Parathyroid adenoma (tissue), 2 donors: ENCODE results near the gene DBN1.
A peak's percentile ranks its signal among the peaks of the same experiment; 100 is the strongest.

Experiments
- H2AFZ ChIP-seq: fragments of 300-600 bp; sonication (generic); one replicate; pipeline ENCODE4 v1.7.0; 2017; ENCODE audit warnings: antibody characterized with exemption, mild to moderate bottlenecking
- H3K27ac ChIP-seq: fragments of 300-600 bp; sonication (generic); one replicate; pipeline ENCODE4 v1.7.0; 2017
- H3K27me3 ChIP-seq: fragments of 300-600 bp; sonication (generic); one replicate; pipeline ENCODE4 v1.7.0; 2017; ENCODE audit warnings: low read length; ENCODE audit not compliant: control insufficient read depth, insufficient read depth
- H3K36me3 ChIP-seq: fragments of 300-600 bp; sonication (generic); one replicate; pipeline ENCODE4 v1.7.0; 2017; ENCODE audit warnings: low read length; ENCODE audit not compliant: control insufficient read depth, insufficient read depth
- H3K4me1 ChIP-seq: fragments of 300-600 bp; sonication (generic); one replicate; pipeline ENCODE4 v1.7.0; 2017; ENCODE audit warnings: control low read depth
- H3K4me2 ChIP-seq: fragments of 300-600 bp; sonication (generic); one replicate; pipeline ENCODE4 v1.7.0; 2017; ENCODE audit warnings: low read length
- H3K4me3 ChIP-seq: fragments of 300-600 bp; sonication (generic); one replicate; pipeline ENCODE4 v1.7.0; 2017; ENCODE audit warnings: low read depth, low read length
- H3K79me2 ChIP-seq: fragments of 300-600 bp; sonication (generic); one replicate; pipeline ENCODE4 v1.7.0; 2017; ENCODE audit warnings: control low read depth
- H3K9ac ChIP-seq: fragments of 300-600 bp; sonication (generic); one replicate; pipeline ENCODE4 v1.7.0; 2017; ENCODE audit warnings: mild to moderate bottlenecking
- H3K9me3 ChIP-seq: fragments of 300-600 bp; sonication (generic); one replicate; pipeline ENCODE4 v1.7.0; 2017; ENCODE audit warnings: low read length; ENCODE audit not compliant: control insufficient read depth
- CTCF ChIP-seq: fragments of 300-600 bp; sonication (generic); IDR thresholded peaks from one replicate; pipeline ENCODE4 v1.7.0; 2017; ENCODE audit warnings: antibody characterized with exemption, mild to moderate bottlenecking
- donor health status: primary hyperparathyroidism.

DBN1 gene

GRCh38 chr5:177492841-177493240 lies 19.4 kb upstream of the DBN1 start:
- no peak for TF ChIP-seq CTCF
- Histone ChIP-seq H3K36me3 (no peaks in the 10 kb centered on the region), H3K27me3 (no peaks in the 10 kb centered on the region), H3K4me2 (no peak overlapping the region), H3K4me3 (no peak overlapping the region), H3K9ac (no peak overlapping the region), H3K27ac (peak overlapping the region; percentile 84), H2AFZ (no peak overlapping the region), H3K79me2 (no peaks in the 10 kb centered on the region), H3K9me3 (no peaks in the 10 kb centered on the region), H3K4me1 (peaks cover 20% of the 10 kb centered on the region)

GRCh38 chr5:177491983-177492746 lies 18.7 kb upstream of the DBN1 start:
- Histone ChIP-seq H3K4me1 (peaks cover 20% of the 10 kb centered on the region), H3K27ac (peak overlapping the region; percentile 84), H3K36me3 (no peaks in the 10 kb centered on the region)

GRCh38 chr5:177491429-177491945 lies 18.1 kb upstream of the DBN1 start:
- no peak overlapping the region for H3K4me3 ChIP-seq

More at GRCh38 chr5:177491983-177492746, 18.7 kb upstream of the DBN1 start:
- H3K4me2 ChIP-seq: no peak overlapping the region
- no peak for TF ChIP-seq CTCF
- no peak overlapping the region for H3K9ac ChIP-seq
- no peaks in the 10 kb centered on the region for H3K9me3 ChIP-seq
- no peaks in the 10 kb centered on the region for H3K79me2 ChIP-seq
- H2AFZ ChIP-seq: no peak overlapping the region
- H3K27me3 ChIP-seq: no peaks in the 10 kb centered on the region
- no peak overlapping the region for H3K4me3 ChIP-seq

GRCh38 chr5:177490992-177491391 lies 17.6 kb upstream of the DBN1 start:
- Histone ChIP-seq H3K4me3 (no peak overlapping the region), H3K9ac (no peak overlapping the region), H3K4me2 (no peak overlapping the region), H3K9me3 (no peaks in the 10 kb centered on the region), H3K27me3 (no peaks in the 10 kb centered on the region), H3K4me1 (peaks cover 15% of the 10 kb centered on the region), H2AFZ (no peak overlapping the region), H3K36me3 (no peaks in the 10 kb centered on the region), H3K27ac (no peak overlapping the region), H3K79me2 (no peaks in the 10 kb centered on the region)
- TF ChIP-seq CTCF: no peak

More at GRCh38 chr5:177491429-177491945, 18.1 kb upstream of the DBN1 start:
- Histone ChIP-seq H3K4me2 (no peak overlapping the region), H3K27ac (no peak overlapping the region), H3K36me3 (no peaks in the 10 kb centered on the region), H3K9me3 (no peaks in the 10 kb centered on the region), H3K4me1 (peaks cover 19% of the 10 kb centered on the region), H3K79me2 (no peaks in the 10 kb centered on the region), H3K9ac (no peak overlapping the region), H2AFZ (no peak overlapping the region), H3K27me3 (no peaks in the 10 kb centered on the region)
- TF ChIP-seq CTCF: peak; percentile 58
